GM23248 (cell line): ENCODE data around the gene RPEL1. TPM values are rescaled to one million over a fixed set of nuclear protein-coding genes. Genes with fewer than 3 reads are reported as not detected.
"Not testable (repeated sequence)": the region's sequence is repeated elsewhere in the genome, so short reads cannot be mapped to it uniquely, and the experiment has no call there.

Experiments used
- DNase-seq: peaks from one replicate; pipeline ENCODE4 v3.0.0-alpha.2; 2015
- H2AFZ ChIP-seq: fragments of 200-600 bp; sonication (generic); 2 replicates; pipeline ENCODE4 v1.6.1; 2016; ENCODE audit warnings: antibody characterized with exemption
- H3F3A ChIP-seq: fragments of 200-600 bp; sonication (generic); 2 replicates; pipeline ENCODE4 v1.6.1; 2016; ENCODE audit warnings: mild to moderate bottlenecking, antibody characterized with exemption, mixed run types; ENCODE audit not compliant: insufficient read depth
- H3K27ac ChIP-seq: fragments of 200-600 bp; sonication (generic); 2 replicates; pipeline ENCODE4 v1.5.1; 2016; ENCODE audit warnings: mild to moderate bottlenecking
- H3K27me3 ChIP-seq: fragments of 200-600 bp; sonication (generic); replicated peaks from 2 replicates; pipeline ENCODE4 v1.6.1; 2016; ENCODE audit warnings: mild to moderate bottlenecking; ENCODE audit not compliant: insufficient read depth
- H3K36me3 ChIP-seq: fragments of 200-600 bp; sonication (generic); 2 replicates; pipeline ENCODE4 v1.6.1; 2016; ENCODE audit warnings: low read depth, mild to moderate bottlenecking
- H3K4me1 ChIP-seq: fragments of 200-600 bp; sonication (generic); 2 replicates; pipeline ENCODE4 v1.6.1; 2016; ENCODE audit warnings: mild to moderate bottlenecking; ENCODE audit not compliant: insufficient read depth
- H3K4me2 ChIP-seq: fragments of 200-600 bp; sonication (generic); one replicate; pipeline ENCODE4 v1.6.1; 2016; ENCODE audit warnings: mild to moderate bottlenecking; ENCODE audit not compliant: unreplicated experiment
- H3K4me3 ChIP-seq: fragments of 200-600 bp; sonication (generic); 2 replicates; pipeline ENCODE4 v1.5.1; 2016; ENCODE audit warnings: mild to moderate bottlenecking
- H3K79me2 ChIP-seq: fragments of 200-600 bp; sonication (generic); 2 replicates; pipeline ENCODE4 v1.6.1; 2016; ENCODE audit warnings: mild to moderate bottlenecking; ENCODE audit not compliant: insufficient read depth
- H3K9ac ChIP-seq: fragments of 200-600 bp; sonication (generic); 2 replicates; pipeline ENCODE4 v1.6.1; 2016; ENCODE audit warnings: mild to moderate bottlenecking
- H3K9me2 ChIP-seq: fragments of 200-600 bp; sonication (generic); 2 replicates; pipeline ENCODE4 v1.6.1; 2016; ENCODE audit warnings: mixed run types, mild to moderate bottlenecking, moderate library complexity; ENCODE audit not compliant: insufficient read depth
- H3K9me3 ChIP-seq: fragments of 200-600 bp; sonication (generic); one replicate; pipeline ENCODE4 v1.6.1; 2017; ENCODE audit warnings: low read depth
- H4K20me1 ChIP-seq: fragments of 200-600 bp; sonication (generic); 2 replicates; pipeline ENCODE4 v1.6.0; 2016; ENCODE audit not compliant: insufficient read depth
- EZH2 ChIP-seq: fragments of 200-600 bp; sonication (generic); IDR thresholded peaks from 2 replicates; pipeline ENCODE4 v1.6.1; 2018; ENCODE audit warnings: antibody characterized with exemption, mild to moderate bottlenecking; ENCODE audit not compliant: insufficient read depth, poor library complexity, severe bottlenecking
- EZH2phosphoT487 ChIP-seq: fragments of 200-600 bp; sonication (generic); IDR thresholded peaks from 2 replicates; pipeline ENCODE4 v1.6.1; 2018; ENCODE audit warnings: antibody characterized with exemption, moderate library complexity, mild to moderate bottlenecking, low read depth; ENCODE audit not compliant: insufficient read depth
- WGBS, 2 experiments: methylation state at CpG; one replicate each; pipeline ENCODE4 v1.1.6; 2015 to 2017; ENCODE audit warnings: low lambda C conversion rate in 2 of 2, low coverage in 1 of 2; ENCODE audit errors: missing lambda C conversion rate in 2 of 2; 5-methylcytosine and 5-hydroxymethylcytosine counted together
- in situ Hi-C: fragments of 300-500 bp; cut with MboI; formaldehyde crosslinking; loops from 2 replicates; pipeline ENCODE4 v1.15.0; 2020
- polyA plus RNA-seq: library from polyadenylated mRNA; unstranded; fragments of >200 nt; fragmentation: Nextera tagmentation; extraction: Ambion mirVana; gene quantifications from 2 replicates; pipeline ENCODE4 v1.2.1, GENCODE V29; 2016
- total RNA-seq: library from RNA; depleted of rRNA; stranded (reverse); fragments of >200 nt; shearing (Covaris generic); gene quantifications from 2 replicates; pipeline ENCODE4 v1.2.3, GENCODE V29; 2014

RPEL1 gene
- total and polyA plus RNA-seq, 2 experiments from 2014 or later, result 0.09 TPM; not detected in 1

GRCh38 chr10:103204353-103205255 lies 41.1 kb upstream of the RPEL1 start:
- Histone ChIP-seq H3K4me3 (no peak overlapping the region), H3K79me2 (no peaks in the 10 kb centered on the region), H3K27ac (no peak overlapping the region), H3K9ac (no peak overlapping the region), H3K36me3 (no peaks in the 10 kb centered on the region), H2AFZ (no peak overlapping the region), H3K4me1 (peaks cover 4% of the 10 kb centered on the region; the same call in 1 of the 2 replicates), H3F3A (no peaks in the 10 kb centered on the region), H3K4me2 (no peak overlapping the region), H3K27me3 (no peaks in the 10 kb centered on the region), H3K9me3 (no peaks in the 10 kb centered on the region), H4K20me1 (no peaks in the 10 kb centered on the region), H3K9me2 (no peaks in the 10 kb centered on the region)
- TF ChIP-seq EZH2, result no peak
- no peak for TF ChIP-seq EZH2phosphoT487
- in situ Hi-C loops, result no loop called here
- 52 to 54% methylated on average over 8 of the region's 8 CpGs for WGBS, 2 experiments
- DNase-seq, result no peak

GRCh38 chr10:103205401-103205800 lies 40.3 kb upstream of the RPEL1 start:
- H3K27me3 ChIP-seq, in situ Hi-C loops, H3K27ac ChIP-seq, H3K4me2 ChIP-seq, H2AFZ ChIP-seq, H3K79me2 ChIP-seq, DNase-seq, H3K9me3 ChIP-seq, H3K4me1 ChIP-seq, H3K36me3 ChIP-seq, H3F3A ChIP-seq, H3K9me2 ChIP-seq, H4K20me1 ChIP-seq, H3K9ac ChIP-seq, H3K4me3 ChIP-seq: not testable (repeated sequence)
- 62 to 88% methylated on average over 2 to 4 of the region's 4 CpGs for WGBS, 2 experiments

- H3K79me2 ChIP-seq, H3K4me2 ChIP-seq, H3K27ac ChIP-seq, H3K4me1 ChIP-seq, H3F3A ChIP-seq, H4K20me1 ChIP-seq, H3K9me3 ChIP-seq, H3K4me3 ChIP-seq, H3K27me3 ChIP-seq, in situ Hi-C loops, H3K36me3 ChIP-seq, H2AFZ ChIP-seq, H3K9ac ChIP-seq, H3K9me2 ChIP-seq, DNase-seq: not testable (repeated sequence)
- WGBS, 2 experiments, result 72 to 74% methylated on average over 3 of the region's 3 CpGs
These were observed 39.0 kb upstream of the RPEL1 start for GRCh38 chr10:103206715-103207114.

- Histone ChIP-seq H3K9me2 (no peaks in the 10 kb centered on the region), H2AFZ (no peak overlapping the region), H3K4me2 (no peak overlapping the region), H3K27me3 (no peaks in the 10 kb centered on the region), H3K4me1 (peaks cover 4% of the 10 kb centered on the region; the same call in 1 of the 2 replicates), H4K20me1 (no peaks in the 10 kb centered on the region), H3K79me2 (no peaks in the 10 kb centered on the region), H3K9me3 (no peaks in the 10 kb centered on the region), H3K9ac (no peak overlapping the region), H3K27ac (no peak overlapping the region), H3K36me3 (no peaks in the 10 kb centered on the region), H3F3A (no peaks in the 10 kb centered on the region), H3K4me3 (no peak overlapping the region)
- 45 to 46% methylated on average over 2 of the region's 2 CpGs for WGBS, 2 experiments
- DNase-seq, result no peak
- no peak for TF ChIP-seq EZH2
- no peak for TF ChIP-seq EZH2phosphoT487
- in situ Hi-C loops, result no loop called here
These were observed 38.5 kb upstream of the RPEL1 start for GRCh38 chr10:103207141-103207540.

- H3K79me2 ChIP-seq, result not testable (repeated sequence)
- WGBS, 2 experiments, result 35 to 43% methylated on average over 3 of the region's 3 CpGs
These were observed 38.0 kb upstream of the RPEL1 start for GRCh38 chr10:103207643-103208042.

GRCh38 chr10:103210262-103210661 lies 35.4 kb upstream of the RPEL1 start:
- H2AFZ ChIP-seq, H3K79me2 ChIP-seq, H3K9me2 ChIP-seq, H3K4me3 ChIP-seq, H3F3A ChIP-seq, H3K4me1 ChIP-seq, H3K36me3 ChIP-seq, H4K20me1 ChIP-seq, H3K9me3 ChIP-seq, H3K9ac ChIP-seq, H3K27ac ChIP-seq, DNase-seq, in situ Hi-C loops, H3K4me2 ChIP-seq, H3K27me3 ChIP-seq: not testable (repeated sequence)
- 49 to 59% methylated on average over 4 of the region's 4 CpGs for WGBS, 2 experiments

More at GRCh38 chr10:103207643-103208042, 38.0 kb upstream of the RPEL1 start:
- H3K27me3 ChIP-seq, H3K4me1 ChIP-seq, H3K9me3 ChIP-seq, H3K4me2 ChIP-seq, H3K9me2 ChIP-seq, H3K4me3 ChIP-seq, H2AFZ ChIP-seq, H3K36me3 ChIP-seq, DNase-seq, H3K9ac ChIP-seq, H4K20me1 ChIP-seq, in situ Hi-C loops, H3F3A ChIP-seq, H3K27ac ChIP-seq: not testable (repeated sequence)
